Tibial artery (tissue), 4 donors: ENCODE results near the gene TXNRD2.

ENCODE experiments used
- DNase-seq, 2 donors: peaks; one replicate each; pipeline ENCODE4 v3.0.0-alpha.2; 2019
- H3K27ac ChIP-seq, 2 donors: fragments of 200-600 bp; sonication (generic) in 1 of 2; 1 replicate in 1 of 2; 2 replicates in 1 of 2; pipeline ENCODE4 v1.5.1; 2018 to 2019; ENCODE audit warnings: mild to moderate bottlenecking in 1 of 2
- H3K27me3 ChIP-seq, 2 donors: fragments of 200-600 bp; sonication (generic) in 1 of 2; one replicate each; pipeline versions ENCODE4 v1.5.1 to v1.6.0; 2016 to 2019
- H3K36me3 ChIP-seq, 3 donors: fragments of 200-600 bp; sonication (generic) in 2 of 3; one replicate each; pipeline ENCODE4 v1.5.1; 2016 to 2019; ENCODE audit warnings: mild to moderate bottlenecking in 2 of 3
- H3K4me1 ChIP-seq, 4 donors: fragments of 200-600 bp; sonication (generic) in 2 of 4; 1 replicate in 3 of 4; 2 replicates in 1 of 4; pipeline ENCODE4 v1.5.1; 2016 to 2019
- H3K4me3 ChIP-seq, 2 donors: fragments of 200-600 bp; sonication (generic) in 1 of 2; 1 replicate in 1 of 2; 2 replicates in 1 of 2; pipeline ENCODE4 v1.5.1; 2018 to 2019; ENCODE audit warnings: mild to moderate bottlenecking in 2 of 2
- H3K9me3 ChIP-seq, 3 donors: fragments of 200-600 bp; sonication (generic) in 1 of 3; one replicate each; pipeline ENCODE4 v1.5.1; 2016 to 2019
- intact Hi-C: fragments of 100-400 bp; cut with DNase I; formaldehyde crosslinking; loops from one replicate; pipeline ENCODE4 v1.15.0; 2023; ENCODE audit warnings: low total_unique reads
- TF ChIP-seq, protein P1 (sequence below), 2 experiments: fragments of 200-600 bp in 1 of 2; fragments of 450-650 bp in 1 of 2; IDR thresholded peaks; one replicate each; pipeline ENCODE4 v1.5.1; 2017 to 2019; ENCODE audit warnings: antibody characterized with exemption in 2 of 2, mild to moderate bottlenecking in 1 of 2, moderate library complexity in 1 of 2

Gene TXNRD2

GRCh38 chr22:19904174-19904856 lies 37.3 kb downstream of the TXNRD2 start:
- TF ChIP-seq, protein P1, sequence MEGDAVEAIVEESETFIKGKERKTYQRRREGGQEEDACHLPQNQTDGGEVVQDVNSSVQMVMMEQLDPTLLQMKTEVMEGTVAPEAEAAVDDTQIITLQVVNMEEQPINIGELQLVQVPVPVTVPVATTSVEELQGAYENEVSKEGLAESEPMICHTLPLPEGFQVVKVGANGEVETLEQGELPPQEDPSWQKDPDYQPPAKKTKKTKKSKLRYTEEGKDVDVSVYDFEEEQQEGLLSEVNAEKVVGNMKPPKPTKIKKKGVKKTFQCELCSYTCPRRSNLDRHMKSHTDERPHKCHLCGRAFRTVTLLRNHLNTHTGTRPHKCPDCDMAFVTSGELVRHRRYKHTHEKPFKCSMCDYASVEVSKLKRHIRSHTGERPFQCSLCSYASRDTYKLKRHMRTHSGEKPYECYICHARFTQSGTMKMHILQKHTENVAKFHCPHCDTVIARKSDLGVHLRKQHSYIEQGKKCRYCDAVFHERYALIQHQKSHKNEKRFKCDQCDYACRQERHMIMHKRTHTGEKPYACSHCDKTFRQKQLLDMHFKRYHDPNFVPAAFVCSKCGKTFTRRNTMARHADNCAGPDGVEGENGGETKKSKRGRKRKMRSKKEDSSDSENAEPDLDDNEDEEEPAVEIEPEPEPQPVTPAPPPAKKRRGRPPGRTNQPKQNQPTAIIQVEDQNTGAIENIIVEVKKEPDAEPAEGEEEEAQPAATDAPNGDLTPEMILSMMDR (IDR thresholded peaks at IDR 0.05), result no peak
- H3K27ac ChIP-seq, result no peak overlapping the region
- no peaks in the 10 kb centered on the region for H3K4me1 ChIP-seq
- H3K36me3 ChIP-seq, result peaks cover 12 to 83% (median 27%) of the 10 kb centered on the region in 3 donors
- no peaks in the 10 kb centered on the region for H3K27me3 ChIP-seq
- intact Hi-C loops, result no loop called here
- DNase-seq, result no peak
- H3K9me3 ChIP-seq, result no peaks in the 10 kb centered on the region
- no peak overlapping the region for H3K4me3 ChIP-seq

GRCh38 chr22:19903513-19903912 lies 38.1 kb downstream of the TXNRD2 start:
- intact Hi-C loops, result no loop called here
- Histone ChIP-seq H3K4me1 (no peaks in the 10 kb centered on the region), H3K27ac (no peak overlapping the region), H3K4me3 (no peak overlapping the region), H3K27me3 (no peaks in the 10 kb centered on the region), H3K36me3 (peaks cover 12 to 90% (median 34%) of the 10 kb centered on the region in 3 donors), H3K9me3 (no peaks in the 10 kb centered on the region)
- TF ChIP-seq, protein P1 (IDR thresholded peaks at IDR 0.05), result no peak
- DNase-seq, result no peak

GRCh38 chr22:19903031-19903430 lies 38.6 kb downstream of the TXNRD2 start:
- no peaks in the 10 kb centered on the region for H3K27me3 ChIP-seq
- peaks cover 12 to 90% (median 39%) of the 10 kb centered on the region in 3 donors for H3K36me3 ChIP-seq
- no peak overlapping the region for H3K4me3 ChIP-seq
- no peak overlapping the region for H3K27ac ChIP-seq
- intact Hi-C loops, result no loop called here
- H3K4me1 ChIP-seq, result no peaks in the 10 kb centered on the region
- TF ChIP-seq, protein P1 (IDR thresholded peaks at IDR 0.05), result no peak
- no peak for DNase-seq
- H3K9me3 ChIP-seq, result no peaks in the 10 kb centered on the region

DNA sequence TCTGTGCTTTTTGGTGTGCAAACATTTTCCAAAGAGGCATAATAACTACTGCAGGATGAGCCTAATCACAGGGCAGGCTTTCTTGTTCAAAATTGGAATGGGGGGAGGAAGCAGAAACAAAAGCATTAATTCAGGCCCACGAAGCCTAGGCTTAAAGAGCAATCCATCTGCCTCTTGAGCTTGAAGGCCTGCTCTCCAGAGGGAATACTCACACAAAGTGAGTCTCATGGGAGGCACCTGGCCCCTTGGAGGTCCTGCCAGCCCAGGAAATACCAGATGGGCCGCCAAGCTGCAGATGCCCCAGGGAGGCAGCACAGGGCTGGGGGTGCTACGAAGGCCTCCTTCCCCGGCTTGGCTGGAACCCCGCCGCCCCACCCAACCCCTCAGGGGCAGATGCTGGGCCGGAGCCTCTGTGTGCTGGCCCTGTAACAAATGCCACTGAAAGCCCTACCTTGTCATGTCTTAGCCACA lies 39.3 kb downstream of the TXNRD2 start:
- intact Hi-C loops, result no loop called here
- H3K36me3 ChIP-seq, result peaks cover 12 to 91% (median 43%) of the 10 kb centered on the region in 3 donors
- no peaks in the 10 kb centered on the region for H3K27me3 ChIP-seq
- H3K27ac ChIP-seq, result no peak overlapping the region
- no peak overlapping the region for H3K4me3 ChIP-seq
- no peak for DNase-seq
- H3K9me3 ChIP-seq, result no peaks in the 10 kb centered on the region
- TF ChIP-seq, protein P1 (IDR thresholded peaks at IDR 0.05), result no peak
- H3K4me1 ChIP-seq, result no peaks in the 10 kb centered on the region

DNA sequence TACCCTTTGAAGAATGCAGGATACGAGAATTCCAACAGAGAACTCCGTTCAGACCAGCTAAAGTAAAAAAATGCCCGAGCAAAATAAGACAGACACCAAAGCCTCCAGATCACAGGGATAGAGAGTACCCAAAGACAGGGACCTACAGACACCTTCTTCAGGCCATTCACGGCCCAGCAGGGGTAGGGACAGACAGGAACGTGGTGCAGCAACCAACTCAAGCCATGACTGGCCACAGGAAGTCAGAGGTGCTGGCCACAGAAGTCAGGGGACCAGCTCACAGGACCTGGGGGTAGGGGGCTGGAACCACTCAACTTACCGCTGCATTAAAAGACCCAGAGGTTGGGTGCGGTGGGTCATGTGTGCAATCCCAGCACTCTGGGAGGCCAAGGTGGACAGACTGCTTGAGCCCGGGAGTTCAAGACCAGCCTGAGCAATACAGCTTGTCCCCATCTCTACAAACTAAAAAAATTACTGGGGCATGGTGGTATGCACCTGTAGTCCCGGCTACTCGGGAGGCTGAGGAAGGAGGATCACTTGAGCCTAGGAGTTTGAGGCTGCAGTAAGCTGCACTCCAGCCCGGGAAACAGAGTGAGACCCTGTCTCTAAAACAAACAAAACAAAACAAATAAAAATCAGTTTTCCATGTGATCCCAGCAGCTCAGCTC lies 39.9 kb downstream of the TXNRD2 start:
- TF ChIP-seq, protein P1 (IDR thresholded peaks at IDR 0.05), result no peak
- peaks cover 12 to 91% (median 41%) of the 10 kb centered on the region in 3 donors for H3K36me3 ChIP-seq
- no peak for DNase-seq
- no peaks in the 10 kb centered on the region for H3K27me3 ChIP-seq
- H3K4me3 ChIP-seq, result no peak overlapping the region
- H3K9me3 ChIP-seq, result no peaks in the 10 kb centered on the region
- intact Hi-C loops, result no loop called here
- H3K27ac ChIP-seq, result no peak overlapping the region
- H3K4me1 ChIP-seq, result no peaks in the 10 kb centered on the region
